ENCODE results near the gene ANXA9. TPM values are rescaled to one million over a fixed set of nuclear protein-coding genes. Genes with fewer than 3 reads are reported as not detected.

Gene ANXA9
- total and polyA plus RNA-seq, 2 of the 4 experiments (the other 2 are of a cell fraction) = 0.21 to 0.36 TPM

DNA sequence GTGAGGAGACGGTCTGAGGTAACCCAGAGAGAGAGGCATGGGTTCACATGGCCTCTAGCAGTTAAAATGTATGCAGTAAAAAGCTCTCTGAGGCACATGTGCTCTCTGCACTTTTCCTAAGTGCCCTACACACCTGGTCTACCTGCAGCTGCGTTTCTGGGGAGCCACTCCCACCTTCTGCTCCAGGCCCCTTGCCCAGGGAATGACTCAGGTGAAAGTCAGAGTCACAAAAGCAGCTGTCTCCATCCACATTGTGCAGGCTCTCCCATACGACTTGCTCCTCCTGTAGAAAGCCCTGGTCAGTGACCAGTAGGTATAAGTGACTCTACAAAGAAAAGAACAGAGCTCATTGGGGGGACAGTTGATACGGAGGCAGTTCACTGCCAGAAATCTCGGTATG is 15.9 kb downstream of the ANXA9 start:
- 100% methylated on average over 1 of the region's 5 CpGs; no CpG with 5 or more reads in 1 of the 2 experiments for WGBS, 2 experiments (ENCODE audit: extremely low coverage in 2 of 2, insufficient read length in 1 of 2)
- H2BK20ac ChIP-seq (ENCODE audit: low read depth, low read length) = no peak overlapping the region
- POLR2A ChIA-PET (ENCODE audit: unreplicated experiment) = no interaction called here
- no peaks in the 10 kb centered on the region for H3K27me3 ChIP-seq (ENCODE audit: control insufficient read depth, insufficient read depth, low read length)
- no peak overlapping the region for H3K14ac ChIP-seq (replicated peaks; ENCODE audit: low read depth, low read length)
- no peak overlapping the region for H3K27ac ChIP-seq (ENCODE audit: insufficient read depth, low read length)
- H3K9me3 ChIP-seq (ENCODE audit: control insufficient read depth, insufficient read depth, low read length) = no peaks in the 10 kb centered on the region
- H3K23ac ChIP-seq (ENCODE audit: low read depth, low read length) = no peak overlapping the region
- H4K5ac ChIP-seq (ENCODE audit: low read depth, low read length) = no peak overlapping the region
- no peak overlapping the region for H3K4me3 ChIP-seq (ENCODE audit: insufficient read depth, low read depth, low read length)
- H4K8ac ChIP-seq (ENCODE audit: low read depth in 2 of 2, low read length in 2 of 2) = no peak overlapping the region
- peaks cover 8% of the 10 kb centered on the region; the same call in 1 of the 2 replicates for H3K9me1 ChIP-seq (ENCODE audit: insufficient read depth, low read length)
- CTCF ChIA-PET = interaction anchor here (4.3 kb wide), 1 partner anchor 8 kb away, joined by 24 read pairs; the partner anchor contains the start of gene MINDY1
- no peaks in the 10 kb centered on the region; a peak in 1 of 4 replicates for H3K79me1 ChIP-seq (ENCODE audit: low read depth in 1 of 2, low read length in 2 of 2)
- no peak overlapping the region for H3K18ac ChIP-seq (ENCODE audit: low read depth, low read length)
- no TSS peak for BruUV-seq (replicated peaks)
- H2BK15ac ChIP-seq (ENCODE audit: low read depth, low read length) = no peak overlapping the region; the same call in 2 of the 3 replicates
- H3K4ac ChIP-seq (ENCODE audit: low read depth, low read length) = no peak overlapping the region; the same call in 1 of the 2 replicates
- H3K4me1 ChIP-seq (ENCODE audit: control insufficient read depth, insufficient read depth, low read length) = peaks cover 6% of the 10 kb centered on the region
- H2AK5ac ChIP-seq (ENCODE audit: low read depth, low read length) = no peak overlapping the region
- DNase-seq (no peak), ATAC-seq (ENCODE audit: low read depth) (no peak)
- H4K20me1 ChIP-seq (ENCODE audit: insufficient read depth, low read length) = no peaks in the 10 kb centered on the region
- H3K9ac ChIP-seq (ENCODE audit: low read depth, low read length) = no peak overlapping the region
- peaks cover 34% of the 10 kb centered on the region for H3K36me3 ChIP-seq (ENCODE audit: control insufficient read depth, insufficient read depth, low read length)
- H2BK5ac ChIP-seq (ENCODE audit: low read depth, low read length, poor library complexity, severe bottlenecking) = no peak overlapping the region
- peak overlapping the region; percentile 1 for H2AK9ac ChIP-seq (replicated peaks; ENCODE audit: low read depth, low read length, poor library complexity)
- in situ Hi-C loops (cut with MboI; ENCODE audit: low sequenced_read_pairs) (no loop called here), intact Hi-C loops (cut with micrococcal nuclease) (no loop called here), dilution Hi-C loops (cut with HindIII; ENCODE audit: low sequenced_read_pairs, unreplicated experiment) (no loop called here)
- no peak overlapping the region; the same call in 1 of the 2 replicates for H4K91ac ChIP-seq (ENCODE audit: insufficient read depth, low read depth, low read length)
- no peak overlapping the region for H3K56ac ChIP-seq (ENCODE audit: extremely low read depth, insufficient read depth, low read length)
- H2BK120ac ChIP-seq (ENCODE audit: low read depth, low read length) = no peak overlapping the region
- no peak overlapping the region for H3K4me2 ChIP-seq (ENCODE audit: low read depth, low read length)
- H2AFZ ChIP-seq (replicated peaks; ENCODE audit: low read length, poor library complexity) = no peak overlapping the region
- TF ChIP-seq SMC3 (IDR thresholded peaks at IDR 0.05; ENCODE audit: low read depth, low read length) (no peak), NFE2L2 (IDR thresholded peaks at IDR 0.05; ENCODE audit: low read depth, low read length) (no peak), RCOR1 (IDR thresholded peaks at IDR 0.05; ENCODE audit: insufficient replicate concordance, low read length) (no peak), MAZ (IDR thresholded peaks at IDR 0.05; ENCODE audit: borderline replicate concordance, low read depth, low read length) (no peak), POLR2A (IDR thresholded peaks at IDR 0.05; ENCODE audit: low read depth, low read length) (no peak), RFX5 (IDR thresholded peaks at IDR 0.05; ENCODE audit: low read depth, low read length) (no peak), MAFK (IDR thresholded peaks at IDR 0.05; ENCODE audit: low read depth, low read length) (no peak), CEBPB (IDR thresholded peaks at IDR 0.05; ENCODE audit: low read depth, low read length) (no peak), MXI1 (IDR thresholded peaks at IDR 0.05; ENCODE audit: borderline replicate concordance, low read depth, low read length) (no peak), RAD21 (IDR thresholded peaks at IDR 0.05; ENCODE audit: low read length) (no peak), BHLHE40 (IDR thresholded peaks at IDR 0.05; ENCODE audit: low read depth, low read length) (no peak), CHD1 (IDR thresholded peaks at IDR 0.05; ENCODE audit: low read depth, low read length) (no peak)
- TF ChIP-seq, protein P1, sequence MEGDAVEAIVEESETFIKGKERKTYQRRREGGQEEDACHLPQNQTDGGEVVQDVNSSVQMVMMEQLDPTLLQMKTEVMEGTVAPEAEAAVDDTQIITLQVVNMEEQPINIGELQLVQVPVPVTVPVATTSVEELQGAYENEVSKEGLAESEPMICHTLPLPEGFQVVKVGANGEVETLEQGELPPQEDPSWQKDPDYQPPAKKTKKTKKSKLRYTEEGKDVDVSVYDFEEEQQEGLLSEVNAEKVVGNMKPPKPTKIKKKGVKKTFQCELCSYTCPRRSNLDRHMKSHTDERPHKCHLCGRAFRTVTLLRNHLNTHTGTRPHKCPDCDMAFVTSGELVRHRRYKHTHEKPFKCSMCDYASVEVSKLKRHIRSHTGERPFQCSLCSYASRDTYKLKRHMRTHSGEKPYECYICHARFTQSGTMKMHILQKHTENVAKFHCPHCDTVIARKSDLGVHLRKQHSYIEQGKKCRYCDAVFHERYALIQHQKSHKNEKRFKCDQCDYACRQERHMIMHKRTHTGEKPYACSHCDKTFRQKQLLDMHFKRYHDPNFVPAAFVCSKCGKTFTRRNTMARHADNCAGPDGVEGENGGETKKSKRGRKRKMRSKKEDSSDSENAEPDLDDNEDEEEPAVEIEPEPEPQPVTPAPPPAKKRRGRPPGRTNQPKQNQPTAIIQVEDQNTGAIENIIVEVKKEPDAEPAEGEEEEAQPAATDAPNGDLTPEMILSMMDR (conservative IDR thresholded peaks at IDR 0.05; ENCODE audit: low read depth, low read length) = no peak
- TF ChIP-seq, protein P2, sequence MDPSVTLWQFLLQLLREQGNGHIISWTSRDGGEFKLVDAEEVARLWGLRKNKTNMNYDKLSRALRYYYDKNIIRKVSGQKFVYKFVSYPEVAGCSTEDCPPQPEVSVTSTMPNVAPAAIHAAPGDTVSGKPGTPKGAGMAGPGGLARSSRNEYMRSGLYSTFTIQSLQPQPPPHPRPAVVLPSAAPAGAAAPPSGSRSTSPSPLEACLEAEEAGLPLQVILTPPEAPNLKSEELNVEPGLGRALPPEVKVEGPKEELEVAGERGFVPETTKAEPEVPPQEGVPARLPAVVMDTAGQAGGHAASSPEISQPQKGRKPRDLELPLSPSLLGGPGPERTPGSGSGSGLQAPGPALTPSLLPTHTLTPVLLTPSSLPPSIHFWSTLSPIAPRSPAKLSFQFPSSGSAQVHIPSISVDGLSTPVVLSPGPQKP (IDR thresholded peaks at IDR 0.05; ENCODE audit: borderline replicate concordance, low read depth, low read length) = no peak

Data from IMR-90 (cell line).